NCI-H345 (cell line): ENCODE data around the gene MUC5B.
"Not testable (repeated sequence)": the region's sequence is repeated elsewhere in the genome, so short reads cannot be mapped to it uniquely, and the experiment has no call there.

Source experiments
- DNase-seq: peaks from one replicate; lab custom pipeline; 2025; lab: John Stamatoyannopoulos, UW

Gene MUC5B

GRCh38 chr11:1248951-1249350, 26.1 kb downstream of the MUC5B start:
- not testable (repeated sequence) for DNase-seq

- DNase-seq, result not testable (repeated sequence)
Measured at GRCh38 chr11:1250411-1250810, 27.5 kb downstream of the MUC5B start.

- DNase-seq, result no peak
Measured at GRCh38 chr11:1251236-1251770, 28.4 kb downstream of the MUC5B start.

DNA sequence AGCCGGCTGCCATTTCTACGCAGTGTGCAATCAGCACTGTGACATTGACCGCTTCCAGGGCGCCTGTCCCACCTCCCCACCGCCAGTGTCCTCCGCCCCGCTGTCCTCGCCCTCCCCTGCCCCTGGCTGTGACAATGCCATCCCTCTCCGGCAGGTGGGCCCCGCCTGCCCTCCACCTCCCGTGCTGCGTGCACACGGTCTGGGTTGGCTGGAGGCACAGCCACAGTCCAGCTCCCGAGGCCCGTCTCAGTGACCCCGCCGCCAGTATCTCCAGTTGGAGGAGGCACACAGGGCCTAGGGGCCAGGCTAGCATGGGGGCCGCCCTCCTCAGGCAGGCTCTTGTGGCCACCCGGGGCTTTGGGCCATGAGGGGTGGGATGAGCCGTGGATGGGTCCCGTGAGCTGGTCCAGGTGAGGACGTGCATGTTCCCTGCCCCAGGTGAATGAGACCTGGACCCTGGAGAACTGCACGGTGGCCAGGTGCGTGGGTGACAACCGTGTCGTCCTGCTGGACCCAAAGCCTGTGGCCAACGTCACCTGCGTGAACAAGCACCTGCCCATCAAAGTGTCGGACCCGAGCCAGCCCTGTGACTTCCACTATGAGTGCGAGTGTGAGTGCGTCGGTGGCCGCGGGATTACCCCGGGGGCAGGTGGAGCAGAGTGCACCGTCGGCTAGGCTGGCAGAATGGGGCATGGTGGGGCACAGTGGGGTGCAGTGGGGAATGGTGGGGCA, 29.7 kb downstream of the MUC5B start:
- no peak for DNase-seq

DNA sequence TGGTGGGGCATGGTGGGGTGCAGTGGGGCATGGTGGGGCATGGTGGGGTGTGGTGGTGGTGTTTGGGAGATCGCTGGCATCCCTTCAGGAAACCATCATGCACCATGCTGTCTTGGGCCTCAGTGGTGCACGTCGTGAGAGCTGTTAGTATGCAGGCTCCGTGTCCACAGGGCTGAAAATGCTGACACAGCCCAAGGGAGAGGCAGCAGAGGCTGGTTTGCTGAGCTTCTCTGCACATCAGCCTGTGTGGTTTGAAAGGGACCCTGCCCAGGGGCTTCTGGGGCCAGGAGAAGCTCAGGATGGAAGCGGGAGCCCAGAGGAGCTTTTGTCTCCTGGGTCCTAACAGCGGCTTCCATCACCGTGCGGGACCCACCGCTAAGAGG, 30.2 kb downstream of the MUC5B start:
- DNase-seq, result no peak

DNA sequence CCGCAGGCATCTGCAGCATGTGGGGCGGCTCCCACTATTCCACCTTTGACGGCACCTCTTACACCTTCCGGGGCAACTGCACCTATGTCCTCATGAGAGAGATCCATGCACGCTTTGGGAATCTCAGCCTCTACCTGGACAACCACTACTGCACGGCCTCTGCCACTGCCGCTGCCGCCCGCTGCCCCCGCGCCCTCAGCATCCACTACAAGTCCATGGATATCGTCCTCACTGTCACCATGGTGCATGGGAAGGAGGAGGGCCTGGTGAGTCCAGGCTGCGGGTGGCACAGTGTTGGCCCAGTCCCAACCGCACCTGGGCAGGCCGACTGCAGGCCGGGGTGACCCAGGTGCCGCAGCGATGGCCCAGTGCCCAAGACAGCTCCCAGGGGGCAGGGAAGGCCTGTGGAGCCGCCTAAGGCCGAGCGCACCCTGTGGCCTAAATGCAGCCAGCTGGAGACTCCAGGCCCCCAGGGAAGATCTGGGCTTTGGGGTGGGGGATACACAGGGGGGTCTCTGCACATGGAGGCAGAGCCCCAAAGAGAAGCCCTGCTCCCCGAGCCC, 31.3 kb downstream of the MUC5B start:
- no peak for DNase-seq

DNA sequence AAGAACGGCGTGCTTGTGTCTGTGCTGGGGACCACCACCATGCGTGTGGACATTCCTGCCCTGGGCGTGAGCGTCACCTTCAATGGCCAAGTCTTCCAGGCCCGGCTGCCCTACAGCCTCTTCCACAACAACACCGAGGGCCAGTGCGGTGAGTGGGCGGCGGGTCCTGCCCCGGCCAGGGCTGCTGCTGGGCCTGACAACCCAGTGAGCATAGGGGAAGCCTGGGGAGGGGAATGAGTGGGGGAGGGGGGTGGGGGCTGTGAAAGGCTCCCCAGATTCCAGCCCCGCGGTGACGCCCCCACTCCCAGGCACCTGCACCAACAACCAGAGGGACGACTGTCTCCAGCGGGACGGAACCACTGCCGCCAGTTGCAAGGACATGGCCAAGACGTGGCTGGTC, 31.9 kb downstream of the MUC5B start:
- DNase-seq, result no peak

DNA sequence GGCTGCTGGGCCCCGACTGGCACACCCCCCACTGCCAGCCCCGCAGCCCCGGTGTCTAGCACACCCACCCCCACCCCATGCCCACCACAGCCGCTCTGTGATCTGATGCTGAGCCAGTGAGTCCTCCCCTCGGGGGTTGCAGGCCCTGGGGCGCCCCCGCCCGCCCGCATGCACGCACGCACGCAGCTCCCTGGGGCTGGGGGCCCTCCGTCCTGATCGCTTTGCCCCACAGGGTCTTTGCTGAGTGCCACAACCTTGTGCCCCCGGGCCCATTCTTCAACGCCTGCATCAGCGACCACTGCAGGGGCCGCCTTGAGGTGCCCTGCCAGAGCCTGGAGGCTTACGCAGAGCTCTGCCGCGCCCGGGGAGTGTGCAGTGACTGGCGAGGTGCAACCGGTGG, 32.3 kb downstream of the MUC5B start:
- no peak for DNase-seq

DNA sequence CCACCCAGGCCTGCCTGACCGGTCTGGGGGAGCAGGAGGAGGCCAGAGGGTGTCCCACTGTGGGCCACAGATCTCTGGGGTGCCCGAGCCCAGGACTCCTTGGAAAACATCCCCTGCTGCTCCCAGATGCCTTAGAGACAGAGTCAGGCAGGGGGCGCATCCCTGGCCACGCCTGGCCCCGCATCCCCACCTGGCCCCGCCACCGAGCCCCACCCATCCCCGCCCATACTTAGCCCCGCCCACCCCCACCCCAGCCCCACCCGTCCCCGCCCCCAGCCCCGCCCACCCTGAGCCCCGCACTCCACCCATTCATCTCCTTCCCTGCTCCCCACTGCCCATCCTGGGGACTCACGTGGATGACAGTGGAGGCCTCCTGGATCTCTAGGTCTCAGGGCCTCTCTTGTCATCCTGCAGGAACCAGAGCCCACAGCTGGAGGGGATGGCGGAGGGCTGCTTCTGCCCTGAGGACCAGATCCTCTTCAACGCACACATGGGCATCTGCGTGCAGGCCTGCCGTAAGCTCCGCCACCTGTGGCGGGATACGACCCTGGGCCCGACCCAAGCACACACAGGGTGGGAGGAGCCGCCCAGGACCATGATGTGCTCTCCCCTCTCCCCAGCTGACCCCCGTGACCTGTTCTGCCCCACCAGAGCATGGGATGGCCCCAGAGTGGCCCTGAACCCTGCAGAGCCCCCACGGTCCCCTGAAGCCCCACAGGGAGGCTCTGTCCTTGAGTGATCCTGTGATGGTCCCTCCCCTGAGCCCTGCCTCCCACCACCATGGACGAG, 33.6 kb downstream of the MUC5B start:
- no peak for DNase-seq

GRCh38 chr11:1257366-1257765, 34.5 kb downstream of the MUC5B start:
- no peak for DNase-seq

DNA sequence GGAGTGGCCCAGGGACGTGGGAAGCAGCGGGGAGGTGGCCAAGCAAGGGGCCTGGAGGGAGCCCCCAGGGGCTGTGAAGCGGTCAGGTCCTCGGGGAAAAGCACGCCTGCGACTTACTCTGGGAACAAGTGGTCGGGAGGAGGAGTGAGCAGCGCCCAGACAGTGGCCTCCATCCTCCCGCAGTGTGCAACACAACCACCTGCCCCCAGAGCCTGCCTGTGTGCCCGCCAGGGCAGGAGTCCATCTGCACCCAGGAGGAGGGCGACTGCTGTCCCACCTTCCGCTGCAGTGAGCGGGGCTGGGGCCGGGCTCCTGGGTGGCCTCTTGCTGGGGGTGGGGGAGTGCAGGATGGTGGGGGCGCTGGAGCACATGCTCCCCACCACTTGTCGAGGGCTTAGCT, 35.0 kb downstream of the MUC5B start:
- DNase-seq, result no peak

DNA sequence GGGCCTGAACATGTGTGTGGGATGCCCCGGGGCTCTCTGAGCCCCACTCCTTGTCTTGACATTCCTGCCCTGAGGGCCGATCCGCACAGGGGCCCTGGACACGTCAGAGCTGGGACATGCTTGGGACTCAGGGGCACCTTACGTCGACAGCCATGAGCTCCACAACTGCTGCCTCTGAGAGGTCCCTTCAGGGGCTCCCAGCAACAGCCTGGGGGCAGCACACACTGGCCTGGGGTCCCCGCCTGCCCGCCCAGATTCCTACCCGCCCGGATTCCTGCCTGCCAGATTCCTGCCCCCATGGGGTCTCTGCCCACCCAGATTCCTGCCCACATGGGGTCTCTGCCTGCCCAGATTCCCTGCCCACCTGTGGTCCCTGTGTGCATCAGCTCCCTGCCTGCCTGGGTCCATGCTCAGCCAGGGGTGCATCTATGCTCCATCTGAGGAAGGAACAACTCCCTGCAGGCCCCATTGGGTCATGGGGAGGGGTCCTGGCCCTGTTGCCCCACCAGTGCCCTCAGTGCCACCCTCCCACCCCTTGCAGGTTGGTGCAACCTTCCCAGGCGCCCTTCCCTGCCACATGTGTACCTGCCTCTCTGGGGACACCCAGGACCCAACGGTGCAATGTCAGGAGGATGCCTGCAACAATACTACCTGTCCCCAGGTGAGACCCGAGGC, 35.7 kb downstream of the MUC5B start:
- DNase-seq, result no peak

DNA sequence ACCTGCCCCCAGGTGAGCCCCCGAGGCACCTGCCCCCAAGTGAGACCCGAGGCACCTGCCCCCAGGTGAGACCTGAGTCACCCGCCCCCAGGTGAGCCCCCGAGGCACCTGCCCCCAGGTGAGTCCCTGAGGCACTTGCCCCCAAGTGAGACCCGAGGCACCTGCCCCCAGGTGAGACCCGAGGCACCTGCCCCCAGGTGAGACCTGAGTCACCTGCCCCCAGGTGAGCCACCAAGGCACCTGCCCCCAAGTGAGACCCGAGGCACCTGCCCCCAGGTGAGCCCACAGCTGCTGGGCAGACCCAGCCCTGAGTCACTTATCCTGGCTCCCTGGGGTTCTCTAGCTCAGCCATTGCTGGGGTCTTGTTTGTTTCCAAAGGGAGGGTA, 36.2 kb downstream of the MUC5B start:
- DNase-seq, result no peak

- DNase-seq, result no peak
Measured at GRCh38 chr11:1259561-1259960, 36.7 kb downstream of the MUC5B start.

DNA sequence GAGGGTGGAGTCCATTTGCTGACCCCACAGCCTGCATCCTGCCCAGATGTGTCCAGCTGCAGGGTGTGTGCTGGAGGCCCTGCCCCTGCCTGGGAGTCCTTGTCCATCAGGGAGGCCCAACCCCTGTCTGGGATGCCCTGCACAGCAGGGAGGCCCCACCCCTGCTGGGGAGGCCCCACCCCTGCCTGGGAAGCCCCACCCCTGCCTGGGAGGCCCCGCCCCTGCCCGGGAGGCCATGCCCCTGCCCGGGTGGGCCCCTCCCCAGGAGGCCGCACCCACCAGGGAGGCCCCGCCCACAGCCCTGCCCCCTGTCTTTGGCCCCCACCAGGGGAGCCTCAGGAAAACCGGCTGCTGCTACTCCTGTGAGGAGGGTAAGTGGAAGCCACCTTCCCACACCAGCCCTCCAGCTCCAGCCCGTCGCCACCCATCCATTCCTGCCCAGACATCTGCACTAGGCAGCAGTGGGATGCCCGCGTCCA, 37.2 kb downstream of the MUC5B start:
- no peak for DNase-seq

GRCh38 chr11:1260620-1261019, 37.8 kb downstream of the MUC5B start:
- DNase-seq, result no peak

GRCh38 chr11:1261241-1262071, 38.6 kb downstream of the MUC5B start:
- no peak for DNase-seq

GRCh38 chr11:1262172-1263006, 39.5 kb downstream of the MUC5B start:
- peak; percentile 92 for DNase-seq

DNA sequence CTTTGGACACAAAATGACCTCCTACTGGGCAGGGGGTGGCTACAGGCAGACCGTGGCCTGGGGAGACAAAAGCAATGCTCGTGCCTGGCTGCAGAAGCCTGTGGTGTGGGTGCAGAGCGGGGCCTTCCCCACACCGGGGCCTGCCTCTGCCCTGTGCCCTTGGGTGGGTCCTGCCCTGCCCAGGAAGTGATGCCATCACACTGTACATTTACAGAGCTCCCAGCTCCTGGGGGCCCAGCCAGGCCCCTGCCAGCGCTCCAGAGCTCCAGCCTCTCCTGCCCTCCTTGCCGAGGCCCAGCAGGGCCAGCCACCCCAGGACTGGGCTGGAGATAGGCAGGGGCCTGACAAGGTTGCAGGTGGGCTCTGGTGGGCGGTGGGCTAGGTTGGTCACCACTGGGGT, 40.1 kb downstream of the MUC5B start:
- DNase-seq, result no peak

DNA sequence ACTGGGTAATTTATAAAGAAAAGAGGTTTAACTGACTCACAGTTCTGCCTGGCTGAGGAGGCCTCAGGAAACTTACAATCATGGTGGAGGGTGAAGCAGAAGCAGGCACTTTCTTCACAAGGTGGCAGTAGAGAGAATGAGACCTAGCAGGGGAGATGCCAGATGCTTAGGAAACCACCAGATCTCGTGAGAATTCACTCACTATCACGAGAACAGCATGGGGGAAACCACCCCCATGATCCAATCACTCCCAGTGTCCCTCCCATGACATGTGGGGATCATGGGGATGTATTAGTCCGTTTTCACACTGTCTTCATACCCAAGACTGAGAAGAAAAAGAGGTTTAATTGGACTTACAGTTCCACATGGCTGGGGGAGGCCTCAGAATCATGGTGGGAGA, 41.6 kb downstream of the MUC5B start:
- DNase-seq, result peak; percentile 24
